ENCODE results near the gene PLD2.

The PLD2 gene, protein sequence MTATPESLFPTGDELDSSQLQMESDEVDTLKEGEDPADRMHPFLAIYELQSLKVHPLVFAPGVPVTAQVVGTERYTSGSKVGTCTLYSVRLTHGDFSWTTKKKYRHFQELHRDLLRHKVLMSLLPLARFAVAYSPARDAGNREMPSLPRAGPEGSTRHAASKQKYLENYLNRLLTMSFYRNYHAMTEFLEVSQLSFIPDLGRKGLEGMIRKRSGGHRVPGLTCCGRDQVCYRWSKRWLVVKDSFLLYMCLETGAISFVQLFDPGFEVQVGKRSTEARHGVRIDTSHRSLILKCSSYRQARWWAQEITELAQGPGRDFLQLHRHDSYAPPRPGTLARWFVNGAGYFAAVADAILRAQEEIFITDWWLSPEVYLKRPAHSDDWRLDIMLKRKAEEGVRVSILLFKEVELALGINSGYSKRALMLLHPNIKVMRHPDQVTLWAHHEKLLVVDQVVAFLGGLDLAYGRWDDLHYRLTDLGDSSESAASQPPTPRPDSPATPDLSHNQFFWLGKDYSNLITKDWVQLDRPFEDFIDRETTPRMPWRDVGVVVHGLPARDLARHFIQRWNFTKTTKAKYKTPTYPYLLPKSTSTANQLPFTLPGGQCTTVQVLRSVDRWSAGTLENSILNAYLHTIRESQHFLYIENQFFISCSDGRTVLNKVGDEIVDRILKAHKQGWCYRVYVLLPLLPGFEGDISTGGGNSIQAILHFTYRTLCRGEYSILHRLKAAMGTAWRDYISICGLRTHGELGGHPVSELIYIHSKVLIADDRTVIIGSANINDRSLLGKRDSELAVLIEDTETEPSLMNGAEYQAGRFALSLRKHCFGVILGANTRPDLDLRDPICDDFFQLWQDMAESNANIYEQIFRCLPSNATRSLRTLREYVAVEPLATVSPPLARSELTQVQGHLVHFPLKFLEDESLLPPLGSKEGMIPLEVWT

GRCh38 chr17:4806777-4807604 is at the start of gene PLD2:
Gene PLD2 (plus strand): TSS chr17:4807152. CDS start chr17:4807773, 621 bp downstream.
- peak; percentile 92 for DNase-seq

- DNase-seq = no peak
Measured at GRCh38 chr17:4759776-4760236, 47.1 kb upstream of the PLD2 start.

GRCh38 chr17:4764595-4764994 is 42.4 kb upstream of the PLD2 start:
- no peak for DNase-seq

- no peak for DNase-seq
Measured at GRCh38 chr17:4766201-4766600, 40.8 kb upstream of the PLD2 start.

GRCh38 chr17:4766723-4767122 is 40.2 kb upstream of the PLD2 start:
- no peak for DNase-seq

GRCh38 chr17:4768298-4768697 is 38.7 kb upstream of the PLD2 start:
- DNase-seq = no peak

DNA sequence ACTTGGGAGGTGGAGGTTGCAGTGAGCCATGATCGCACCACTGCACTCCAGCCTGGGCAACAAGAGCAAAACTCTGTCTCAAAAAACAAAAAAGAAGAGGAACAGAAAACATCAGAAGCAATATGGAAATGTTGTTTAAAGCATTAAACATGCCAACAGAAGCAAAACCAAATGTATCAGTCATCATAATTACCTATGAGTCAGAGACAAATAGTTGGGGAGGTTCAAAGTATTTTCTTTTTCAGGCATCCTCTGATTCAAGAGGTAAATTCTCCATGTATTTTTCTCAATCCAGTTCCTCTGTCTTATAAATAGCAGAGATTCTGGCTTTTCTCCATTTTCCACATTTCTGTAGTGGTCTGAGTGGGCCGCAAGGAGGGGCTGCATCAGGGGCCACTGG is 37.3 kb upstream of the PLD2 start:
- no peak for DNase-seq

DNA sequence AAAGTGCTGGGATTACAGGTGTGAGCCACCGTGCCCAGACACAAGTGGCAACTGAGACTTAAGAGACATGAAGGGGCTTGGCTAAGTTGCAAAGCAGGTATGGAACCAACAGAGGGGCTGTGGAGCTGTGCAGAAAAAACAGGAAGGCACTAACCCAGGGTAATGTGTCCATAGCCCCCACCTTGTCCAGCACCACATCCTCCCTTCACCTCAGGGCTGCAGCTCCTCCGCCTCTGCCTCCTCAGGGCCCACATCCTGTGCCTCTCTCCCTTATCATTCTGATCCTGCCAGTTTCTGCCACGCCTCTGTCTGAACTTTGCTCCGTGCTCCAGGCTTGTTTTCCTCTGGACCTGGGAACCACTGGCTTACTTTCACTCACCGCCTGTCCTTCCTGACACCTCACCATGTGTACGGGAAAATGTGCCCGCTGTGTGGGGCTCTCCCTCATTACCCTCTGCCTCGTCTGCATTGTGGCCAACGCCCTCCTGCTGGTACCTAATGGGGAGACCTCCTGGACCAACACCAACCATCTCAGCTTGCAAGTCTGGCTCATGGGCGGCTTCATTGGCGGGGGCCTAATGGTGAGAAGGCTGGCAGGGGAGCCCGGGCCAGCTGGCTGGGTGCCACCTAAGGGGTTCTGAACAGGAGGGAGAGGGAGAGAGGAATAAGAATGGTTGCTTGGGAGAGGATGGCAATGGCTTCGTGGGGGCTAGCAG is 35.3 kb upstream of the PLD2 start, which contains the start of gene TM4SF5:
TM4SF5 (plus strand) TSS at position 368 of the 716 bp plus-strand sequence; CDS start at position 405, 37 bp downstream.
- no peak for DNase-seq

DNA sequence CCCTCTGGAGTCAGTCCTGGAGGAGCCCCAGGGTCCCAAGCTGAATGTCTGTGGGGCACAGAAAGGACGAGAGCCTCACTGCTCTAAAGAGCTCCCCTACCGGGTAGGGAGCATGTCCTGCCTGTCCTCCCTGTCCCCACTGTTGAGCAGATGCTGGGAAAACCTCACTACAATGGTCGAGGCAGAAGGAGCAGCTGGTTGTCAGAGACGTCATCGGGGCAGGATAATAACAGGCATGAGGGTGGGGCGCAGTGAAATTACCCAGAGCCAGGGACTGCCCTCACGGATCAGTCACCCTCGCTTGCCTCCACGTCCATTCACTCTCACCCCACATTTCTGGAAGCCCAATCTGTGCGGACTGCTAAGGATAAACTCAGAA is 34.7 kb upstream of the PLD2 start:
- DNase-seq = no peak

DNA sequence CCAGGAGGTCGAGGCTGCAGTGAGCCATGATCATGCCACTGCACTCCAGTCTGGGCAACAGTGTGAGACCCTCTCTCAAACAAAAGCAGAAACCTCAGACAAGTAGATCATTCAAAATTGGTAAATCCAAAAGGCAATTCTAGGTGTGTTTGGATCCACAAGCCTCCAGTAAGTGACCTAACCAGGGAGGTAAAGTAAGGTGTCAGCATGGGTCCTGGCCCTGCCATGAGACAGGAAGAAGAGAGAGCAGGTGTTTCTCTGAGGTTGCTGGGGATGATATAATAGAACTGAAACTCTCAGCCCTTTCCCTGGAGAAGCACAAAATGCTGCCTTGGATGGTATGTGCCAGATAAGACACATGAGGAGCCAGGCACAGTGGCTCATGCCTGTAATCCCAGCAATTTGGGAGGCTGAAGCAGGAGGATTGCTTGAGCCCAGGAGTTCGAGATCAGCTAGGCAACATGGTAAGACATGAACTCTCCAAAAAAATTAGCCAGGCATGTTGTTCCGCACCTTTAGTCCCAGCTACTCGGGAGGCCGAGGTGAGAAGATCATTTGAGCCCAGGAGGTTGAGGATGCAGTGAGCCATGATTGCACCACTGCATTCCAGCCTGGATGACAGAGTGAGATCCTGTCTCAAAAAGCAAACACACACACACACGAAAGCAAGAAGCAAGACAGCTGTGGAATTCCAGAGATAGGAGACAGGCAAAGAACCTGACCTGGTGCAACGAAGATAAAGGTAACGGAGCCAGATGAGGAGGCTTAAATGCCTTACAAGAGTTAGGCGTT is 28.8 kb upstream of the PLD2 start:
- no peak for DNase-seq

DNA sequence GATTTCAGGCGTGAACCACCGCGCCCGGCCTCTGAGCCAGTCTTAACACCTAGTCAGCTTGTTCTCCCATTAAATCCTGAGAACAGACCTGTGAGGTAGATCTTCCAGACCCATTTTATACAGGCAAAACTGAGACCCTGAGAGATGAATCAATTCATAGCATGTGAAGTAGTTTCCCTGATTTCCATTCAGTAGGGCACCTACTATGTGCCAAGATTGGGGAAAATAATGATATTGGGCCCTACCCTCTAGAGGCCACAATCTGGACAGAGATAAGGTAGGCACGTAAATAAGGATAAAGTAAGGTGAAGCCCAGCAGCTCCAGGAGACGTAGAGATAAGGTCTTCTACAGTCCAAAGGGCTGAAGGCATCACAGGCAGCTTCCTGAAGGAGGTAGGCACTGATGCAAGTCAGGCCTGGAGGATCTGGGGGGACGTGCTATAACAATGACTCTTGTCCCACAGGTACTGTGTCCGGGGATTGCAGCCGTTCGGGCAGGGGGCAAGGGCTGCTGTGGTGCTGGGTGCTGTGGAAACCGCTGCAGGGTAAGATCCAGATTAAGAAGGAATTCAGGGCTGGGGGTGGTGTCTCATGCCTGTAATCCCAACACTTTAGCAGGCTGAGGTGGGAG is 26.5 kb upstream of the PLD2 start:
- DNase-seq = no peak

DNA sequence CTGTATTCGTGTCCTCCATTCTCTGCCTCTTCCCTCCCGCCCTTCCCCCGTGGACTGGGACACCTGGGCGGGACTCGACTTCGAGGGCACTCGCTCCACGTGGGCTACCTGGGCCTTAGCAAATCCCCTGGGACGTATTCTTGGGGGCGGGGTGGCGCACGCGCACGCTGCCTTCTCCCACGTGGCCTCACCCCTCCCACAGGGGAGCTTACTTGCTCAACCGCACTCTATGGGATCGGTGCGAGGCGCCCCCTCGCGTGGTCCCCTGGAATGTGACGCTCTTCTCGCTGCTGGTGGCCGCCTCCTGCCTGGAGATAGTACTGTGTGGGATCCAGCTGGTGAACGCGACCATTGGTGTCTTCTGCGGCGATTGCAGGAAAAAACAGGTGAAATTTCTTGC is 24.3 kb upstream of the PLD2 start:
- DNase-seq = no peak

GRCh38 chr17:4785311-4786105 is 21.4 kb upstream of the PLD2 start:
- DNase-seq = no peak

DNA sequence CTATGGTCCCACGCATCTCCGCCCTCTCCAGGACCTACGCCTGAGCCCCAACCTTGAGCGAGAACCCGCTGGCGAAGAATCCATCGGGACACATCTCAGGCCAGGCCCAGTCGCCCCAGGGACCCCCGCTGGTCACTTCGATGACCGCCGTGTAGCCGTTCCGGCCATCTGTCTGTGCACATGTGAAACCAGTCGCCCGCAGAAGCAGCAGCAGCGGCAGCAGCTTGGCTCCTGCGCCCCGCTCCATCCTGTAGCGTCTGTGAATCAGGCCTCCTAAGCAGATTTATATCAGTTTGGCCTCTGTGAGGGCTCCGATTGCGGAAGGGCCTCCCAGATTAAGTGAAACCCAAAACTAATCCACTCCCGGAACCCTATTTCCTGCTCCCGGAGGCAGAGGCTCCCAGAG is 20.8 kb upstream of the PLD2 start, which contains the start of gene VMO1:
VMO1 (minus strand) TSS at position 259 of the 406 bp plus-strand sequence; CDS start at position 247, 12 bp downstream.
- DNase-seq = no peak

GRCh38 chr17:4786516-4786915 is 20.4 kb upstream of the PLD2 start:
- no peak for DNase-seq

- DNase-seq = no peak
Measured at GRCh38 chr17:4788159-4788806, 18.7 kb upstream of the PLD2 start.

DNA sequence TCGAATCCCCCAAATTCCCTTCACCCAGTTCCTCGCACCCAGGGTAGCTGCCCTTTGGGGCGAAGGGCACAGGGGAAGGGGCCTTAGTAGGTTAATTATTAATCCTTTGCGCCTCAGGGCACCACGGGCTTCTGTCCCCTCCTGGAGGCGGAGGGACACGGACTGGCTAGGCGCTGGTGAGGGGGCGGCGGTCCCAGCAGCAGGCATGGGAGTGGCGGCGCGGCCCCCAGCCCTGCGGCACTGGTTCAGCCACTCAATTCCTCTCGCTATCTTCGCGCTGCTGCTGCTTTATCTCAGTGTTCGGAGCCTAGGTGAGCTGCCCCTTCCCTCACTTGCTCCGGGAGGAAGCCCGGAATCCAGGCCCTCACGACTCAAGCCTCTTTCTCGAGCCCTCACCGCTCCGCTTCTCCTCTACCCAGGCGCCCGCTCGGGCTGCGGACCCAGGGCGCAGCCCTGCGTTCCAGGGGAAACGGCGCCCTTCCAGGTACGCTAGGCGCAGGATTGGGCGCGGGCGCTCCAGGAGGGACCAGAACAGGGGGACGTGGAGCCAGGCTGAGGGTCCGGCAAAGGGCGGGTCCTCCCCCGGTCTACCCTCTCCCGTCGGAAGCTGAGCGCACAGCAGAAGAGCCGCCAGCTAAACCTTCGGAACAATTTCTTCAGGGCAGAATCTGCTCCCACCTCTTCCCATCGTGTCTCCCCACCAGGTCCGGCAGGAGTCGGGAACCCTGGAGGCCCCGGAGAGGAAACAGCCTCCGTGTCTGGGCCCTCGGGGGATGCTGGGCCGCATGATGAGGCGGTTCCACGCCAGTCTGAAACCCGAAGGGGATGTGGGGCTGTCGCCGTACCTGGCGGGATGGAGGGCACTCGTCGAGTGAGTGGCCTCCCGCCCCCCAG is 17.9 kb upstream of the PLD2 start, which contains the start of gene GLTPD2:
GLTPD2 (plus strand) TSS at position 158 of the 894 bp plus-strand sequence; CDS start at position 206, 48 bp downstream.
- no peak for DNase-seq

DNA sequence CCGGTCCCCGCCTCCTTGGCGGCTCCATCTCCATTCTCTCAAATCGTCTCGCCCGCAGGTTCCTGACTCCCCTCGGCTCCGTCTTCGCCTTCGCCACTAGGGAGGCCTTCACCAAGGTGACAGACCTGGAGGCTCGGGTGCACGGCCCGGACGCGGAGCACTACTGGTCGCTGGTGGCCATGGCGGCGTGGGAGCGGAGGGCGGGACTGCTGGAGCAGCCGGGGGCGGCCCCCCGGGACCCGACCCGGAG is 17.3 kb upstream of the PLD2 start:
- no peak for DNase-seq
